Mucosa of stomach (tissue), 1 donor: ENCODE measurements around the gene SOX12.

Experiments
- H3K27me3 ChIP-seq: one replicate; pipeline ENCODE4 v1.7.0; 2013; ENCODE audit warnings: mild to moderate bottlenecking, low read length; ENCODE audit not compliant: control insufficient read depth, insufficient read depth
- H3K36me3 ChIP-seq: one replicate; pipeline ENCODE4 v1.7.0; 2013; ENCODE audit warnings: low read length; ENCODE audit not compliant: control insufficient read depth, insufficient read depth
- H3K4me1 ChIP-seq: one replicate; pipeline ENCODE4 v1.7.0; 2013; ENCODE audit warnings: mild to moderate bottlenecking, low read length; ENCODE audit not compliant: control insufficient read depth, insufficient read depth
- H3K4me3 ChIP-seq: one replicate; pipeline ENCODE4 v1.7.0; 2013; ENCODE audit warnings: low read length
- H3K9ac ChIP-seq: one replicate; pipeline ENCODE4 v1.7.0; 2013; ENCODE audit warnings: mild to moderate bottlenecking, low read length, moderate library complexity
- H3K9me3 ChIP-seq: one replicate; pipeline ENCODE4 v1.7.0; 2013; ENCODE audit warnings: mild to moderate bottlenecking, low read length, moderate library complexity; ENCODE audit not compliant: control insufficient read depth
- donor health status: Pancreatic carcinoma.

SOX12 gene

GRCh38 chr20:362271-363254 lies 37.2 kb downstream of the SOX12 start:
- Histone ChIP-seq H3K4me1 (no peaks in the 10 kb centered on the region), H3K27me3 (no peaks in the 10 kb centered on the region), H3K4me3 (no peak overlapping the region), H3K9me3 (no peaks in the 10 kb centered on the region), H3K9ac (no peak overlapping the region), H3K36me3 (no peaks in the 10 kb centered on the region)

- no peak overlapping the region for H3K9ac ChIP-seq
- H3K9me3 ChIP-seq = no peaks in the 10 kb centered on the region
- H3K4me3 ChIP-seq = no peak overlapping the region
- H3K36me3 ChIP-seq = no peaks in the 10 kb centered on the region
- no peaks in the 10 kb centered on the region for H3K4me1 ChIP-seq
- H3K27me3 ChIP-seq = no peaks in the 10 kb centered on the region
These were observed 38.1 kb downstream of the SOX12 start for GRCh38 chr20:363319-364078.

GRCh38 chr20:364905-365794 lies 39.8 kb downstream of the SOX12 start:
- H3K36me3 ChIP-seq = no peaks in the 10 kb centered on the region
- H3K27me3 ChIP-seq = no peaks in the 10 kb centered on the region
- H3K4me3 ChIP-seq = no peak overlapping the region
- H3K9me3 ChIP-seq = no peaks in the 10 kb centered on the region
- peaks cover 7% of the 10 kb centered on the region for H3K4me1 ChIP-seq
- no peak overlapping the region for H3K9ac ChIP-seq

DNA sequence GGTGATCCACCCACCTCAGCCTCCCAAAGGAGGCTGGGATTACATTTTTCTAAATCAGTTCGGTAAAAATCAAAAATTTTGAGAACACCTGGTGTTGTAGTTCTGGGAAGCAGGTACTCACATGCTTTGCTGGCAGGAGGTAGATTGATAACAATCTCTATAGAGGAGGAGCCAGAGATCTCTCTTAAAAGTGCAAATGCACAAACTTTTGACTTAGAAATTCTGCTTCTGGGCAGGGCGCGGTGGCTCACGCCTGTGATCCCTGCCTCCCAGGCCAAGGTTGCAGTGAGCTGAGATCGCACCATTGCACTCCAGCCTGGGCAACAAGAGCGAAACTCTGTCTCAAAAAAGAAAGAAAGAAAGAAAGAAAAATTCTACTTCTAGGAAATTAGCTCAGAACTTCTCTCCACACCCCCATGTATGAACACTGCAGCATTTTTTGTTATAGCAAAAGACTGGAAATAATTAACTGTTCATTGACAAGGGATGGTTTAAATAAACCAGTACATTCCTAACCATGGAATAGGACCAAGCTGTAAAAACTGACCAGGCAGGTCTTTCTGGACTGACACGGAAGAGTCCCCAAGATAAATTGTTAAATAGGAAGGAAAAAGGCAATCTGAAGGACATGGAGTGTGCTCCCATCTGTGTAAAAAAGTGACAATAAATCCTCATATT lies 40.8 kb downstream of the SOX12 start:
- no peak overlapping the region for H3K9ac ChIP-seq
- no peaks in the 10 kb centered on the region for H3K9me3 ChIP-seq
- H3K4me1 ChIP-seq = peaks cover 7% of the 10 kb centered on the region
- no peak overlapping the region for H3K4me3 ChIP-seq
- H3K27me3 ChIP-seq = no peaks in the 10 kb centered on the region
- no peaks in the 10 kb centered on the region for H3K36me3 ChIP-seq

GRCh38 chr20:366719-367485 lies 41.5 kb downstream of the SOX12 start:
- H3K27me3 ChIP-seq = no peaks in the 10 kb centered on the region
- H3K9me3 ChIP-seq = no peaks in the 10 kb centered on the region
- H3K4me3 ChIP-seq = no peak overlapping the region
- H3K36me3 ChIP-seq = no peaks in the 10 kb centered on the region
- H3K9ac ChIP-seq = no peak overlapping the region
- H3K4me1 ChIP-seq = peaks cover 7% of the 10 kb centered on the region

GRCh38 chr20:367486-367887 lies 42.1 kb downstream of the SOX12 start:
- H3K27me3 ChIP-seq = no peaks in the 10 kb centered on the region
- H3K4me3 ChIP-seq = no peak overlapping the region
- peaks cover 7% of the 10 kb centered on the region for H3K4me1 ChIP-seq
- H3K9me3 ChIP-seq = no peaks in the 10 kb centered on the region
- H3K36me3 ChIP-seq = no peaks in the 10 kb centered on the region
- H3K9ac ChIP-seq = no peak overlapping the region

GRCh38 chr20:368915-369314 lies 43.6 kb downstream of the SOX12 start:
- Histone ChIP-seq H3K36me3 (no peaks in the 10 kb centered on the region), H3K9ac (no peak overlapping the region), H3K9me3 (no peaks in the 10 kb centered on the region), H3K4me1 (peaks cover 7% of the 10 kb centered on the region), H3K27me3 (no peaks in the 10 kb centered on the region), H3K4me3 (no peak overlapping the region)

DNA sequence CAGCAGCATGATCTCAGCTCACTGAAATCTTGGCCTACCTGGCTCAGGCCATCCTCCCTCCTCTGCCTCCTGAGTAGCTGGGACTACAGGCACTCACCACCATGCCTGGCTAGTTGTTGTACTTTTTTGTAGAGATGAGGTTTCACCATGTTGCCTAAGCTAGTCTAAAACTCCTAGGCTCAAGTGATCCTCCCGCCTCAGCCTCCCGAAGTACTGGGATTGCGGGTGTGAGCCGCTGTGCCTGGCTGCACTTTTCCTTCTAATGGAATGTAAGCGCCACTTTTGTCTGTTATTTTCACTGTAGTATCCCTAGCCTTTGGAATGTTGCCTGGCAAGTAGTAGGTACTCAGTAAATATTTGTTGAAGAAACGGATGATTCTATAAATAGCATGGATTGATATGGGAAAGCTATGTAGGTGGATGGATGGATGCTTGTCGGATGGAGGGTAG lies 44.8 kb downstream of the SOX12 start:
- Histone ChIP-seq H3K36me3 (no peaks in the 10 kb centered on the region), H3K9me3 (no peaks in the 10 kb centered on the region), H3K4me3 (no peak overlapping the region), H3K9ac (no peak overlapping the region), H3K4me1 (peaks cover 7% of the 10 kb centered on the region), H3K27me3 (no peaks in the 10 kb centered on the region)

- no peaks in the 10 kb centered on the region for H3K27me3 ChIP-seq
- H3K4me1 ChIP-seq = peaks cover 7% of the 10 kb centered on the region
These were observed 45.8 kb downstream of the SOX12 start for GRCh38 chr20:370977-371754.

DNA sequence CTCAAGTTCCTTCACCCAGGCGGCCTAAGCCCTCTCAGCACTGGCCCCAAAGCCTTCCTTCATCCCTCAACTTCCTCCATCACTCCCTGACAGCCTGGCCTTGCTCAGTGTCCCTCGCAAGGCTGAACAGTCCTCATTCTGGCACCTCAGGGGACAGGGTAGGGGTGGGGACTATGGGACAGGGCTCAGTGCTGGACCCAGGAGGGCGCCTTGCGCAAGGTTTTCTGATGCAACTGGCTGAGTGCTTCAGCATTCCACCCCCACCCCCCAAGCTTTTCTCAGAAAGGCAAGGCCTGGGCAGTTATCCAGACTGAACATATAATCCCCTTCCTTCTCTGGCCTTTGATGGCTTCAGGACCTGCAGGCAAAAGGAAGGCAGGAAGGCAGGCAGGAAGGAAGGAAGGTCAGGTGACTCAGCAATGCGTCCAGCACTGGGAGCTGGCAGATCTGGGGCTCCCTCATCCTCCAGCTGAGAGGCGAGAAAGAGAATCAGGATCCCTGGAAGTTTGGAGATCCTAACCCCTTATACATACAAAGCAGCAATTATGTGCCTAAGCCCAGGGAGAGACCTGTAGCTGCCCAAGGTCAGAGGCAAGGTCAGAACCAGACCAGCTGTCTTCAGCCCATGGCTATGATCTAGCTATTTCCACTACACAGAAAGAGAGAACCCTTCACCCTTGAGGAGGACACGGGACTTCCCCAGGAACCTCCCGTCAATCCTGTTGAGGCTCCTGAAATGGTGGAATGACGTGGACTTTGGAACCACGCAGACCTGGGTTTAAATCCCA lies 46.6 kb downstream of the SOX12 start:
- H3K36me3 ChIP-seq = no peaks in the 10 kb centered on the region
- H3K9me3 ChIP-seq = no peaks in the 10 kb centered on the region
- H3K4me3 ChIP-seq = no peak overlapping the region
- H3K4me1 ChIP-seq = peaks cover 7% of the 10 kb centered on the region
- no peaks in the 10 kb centered on the region for H3K27me3 ChIP-seq
- H3K9ac ChIP-seq = no peak overlapping the region

More at GRCh38 chr20:370977-371754, 45.8 kb downstream of the SOX12 start:
- H3K9ac ChIP-seq = no peak overlapping the region
- H3K9me3 ChIP-seq = no peaks in the 10 kb centered on the region
- no peaks in the 10 kb centered on the region for H3K36me3 ChIP-seq
- no peak overlapping the region for H3K4me3 ChIP-seq
